Measurements from ENCODE around the gene LIN52.

The LIN52 gene

GRCh38 chr14:74194506-74195274, 109.9 kb downstream of the LIN52 start:
- DNase-seq (ENCODE audit: low spot score): no peak

DNA sequence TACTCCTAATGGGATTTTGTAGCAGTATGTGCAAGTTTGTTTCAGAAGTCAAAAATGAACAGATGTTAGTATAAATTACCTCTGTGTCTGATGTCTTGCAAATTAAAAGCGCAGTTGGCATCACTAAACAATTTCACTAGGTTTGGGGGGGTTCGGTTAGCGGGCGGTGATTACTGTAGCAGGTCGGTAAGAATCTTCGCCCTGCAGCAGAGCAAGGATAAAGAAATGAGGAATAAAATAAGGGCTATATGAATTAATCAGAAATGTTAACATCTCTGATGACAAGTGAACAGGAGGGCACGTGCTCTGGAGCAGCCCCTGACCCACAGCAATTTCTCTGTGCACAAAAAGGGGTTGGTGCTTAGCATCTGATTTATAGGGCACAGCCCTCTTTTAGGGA, 110.9 kb downstream of the LIN52 start:
- no peak for DNase-seq (ENCODE audit: low spot score)

DNA sequence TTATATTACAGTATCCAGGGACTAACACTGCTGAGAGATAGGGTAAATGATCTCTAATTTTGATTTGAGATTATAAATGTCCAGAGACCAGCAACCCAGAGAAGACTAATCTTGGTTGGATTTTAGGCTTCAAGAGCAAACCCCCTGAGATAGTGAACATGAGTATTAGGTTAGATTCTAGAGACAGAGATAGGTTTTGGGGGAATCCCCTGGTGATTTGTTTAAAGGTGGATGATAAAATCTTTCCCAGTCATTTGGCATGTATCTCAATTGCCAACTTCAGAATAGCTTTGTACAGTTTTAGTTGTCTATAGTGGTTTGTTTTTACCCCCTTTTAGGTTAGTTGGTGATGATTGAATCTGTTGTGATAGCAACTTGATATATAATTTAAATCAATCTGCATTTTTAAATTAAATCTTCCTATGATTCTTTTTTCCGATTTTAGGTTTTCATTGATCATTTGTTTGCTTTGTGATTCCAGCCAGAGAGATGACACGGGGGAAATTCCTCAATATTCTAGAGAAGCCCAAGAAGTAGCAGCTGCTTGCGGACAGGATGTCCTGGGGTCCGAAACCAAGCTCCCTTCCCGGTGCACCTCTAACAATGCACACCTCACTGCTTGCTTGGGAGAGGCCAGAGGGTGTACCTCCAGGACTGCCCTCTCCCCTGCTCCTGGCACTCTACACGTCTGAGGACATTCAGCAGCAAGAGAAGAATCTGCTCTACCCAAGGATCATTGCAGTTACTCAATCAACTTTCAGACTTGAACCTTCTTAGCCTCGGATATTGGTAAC, 113.9 kb downstream of the LIN52 start:
- no peak for DNase-seq (ENCODE audit: low spot score)

- DNase-seq (ENCODE audit: low spot score): no peak
Observed at GRCh38 chr14:74202113-74202512, 117.4 kb downstream of the LIN52 start.

DNA sequence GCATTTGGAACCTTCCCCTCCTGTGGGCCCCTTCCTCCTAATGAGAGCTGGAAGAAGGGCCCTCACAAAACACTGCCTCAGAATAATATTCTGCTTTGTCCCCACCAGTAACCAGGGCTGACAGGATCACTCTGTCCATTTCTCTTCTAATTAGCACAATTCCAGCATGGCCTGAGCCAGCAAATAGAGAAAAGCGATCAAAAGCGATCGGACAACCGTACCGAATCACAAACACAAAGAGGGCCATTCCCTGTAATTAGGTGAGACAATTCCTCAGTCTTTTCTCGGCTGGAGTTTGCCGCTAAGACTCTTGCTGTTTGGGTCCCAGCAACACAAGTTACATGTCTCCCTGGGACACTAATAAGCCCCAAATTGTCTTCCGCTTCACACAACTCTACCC, 118.9 kb downstream of the LIN52 start:
- peak; percentile 51 for DNase-seq (ENCODE audit: low spot score)

GRCh38 chr14:74204491-74204890, 119.7 kb downstream of the LIN52 start:
- DNase-seq (ENCODE audit: low spot score): peak; percentile 36

DNA sequence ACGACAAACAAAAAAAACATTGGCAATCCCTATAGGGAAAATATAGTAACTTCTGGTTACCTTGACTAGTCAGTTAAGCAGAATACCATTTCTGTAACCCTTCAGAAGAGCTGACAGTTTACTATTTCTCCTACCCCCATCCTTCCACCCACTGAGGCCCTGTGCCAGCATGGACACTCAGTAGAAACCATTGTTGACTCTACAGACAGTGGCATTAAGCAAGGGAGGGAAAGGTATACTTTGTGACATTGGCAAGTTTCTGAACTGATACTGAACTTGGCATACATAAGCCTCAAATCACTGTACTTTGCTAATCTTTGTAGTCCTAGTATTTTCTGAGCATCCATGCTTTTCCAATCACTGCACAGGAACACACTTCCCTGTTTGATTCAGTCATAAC, 121.1 kb downstream of the LIN52 start:
- DNase-seq (ENCODE audit: low spot score): no peak

GRCh38 chr14:74207943-74208342, 123.2 kb downstream of the LIN52 start:
- DNase-seq (ENCODE audit: low spot score): no peak

GRCh38 chr14:74208642-74209041, 123.9 kb downstream of the LIN52 start:
- DNase-seq (ENCODE audit: low spot score): no peak

GRCh38 chr14:74211945-74212580, 127.3 kb downstream of the LIN52 start:
- DNase-seq (ENCODE audit: low spot score): no peak

DNA sequence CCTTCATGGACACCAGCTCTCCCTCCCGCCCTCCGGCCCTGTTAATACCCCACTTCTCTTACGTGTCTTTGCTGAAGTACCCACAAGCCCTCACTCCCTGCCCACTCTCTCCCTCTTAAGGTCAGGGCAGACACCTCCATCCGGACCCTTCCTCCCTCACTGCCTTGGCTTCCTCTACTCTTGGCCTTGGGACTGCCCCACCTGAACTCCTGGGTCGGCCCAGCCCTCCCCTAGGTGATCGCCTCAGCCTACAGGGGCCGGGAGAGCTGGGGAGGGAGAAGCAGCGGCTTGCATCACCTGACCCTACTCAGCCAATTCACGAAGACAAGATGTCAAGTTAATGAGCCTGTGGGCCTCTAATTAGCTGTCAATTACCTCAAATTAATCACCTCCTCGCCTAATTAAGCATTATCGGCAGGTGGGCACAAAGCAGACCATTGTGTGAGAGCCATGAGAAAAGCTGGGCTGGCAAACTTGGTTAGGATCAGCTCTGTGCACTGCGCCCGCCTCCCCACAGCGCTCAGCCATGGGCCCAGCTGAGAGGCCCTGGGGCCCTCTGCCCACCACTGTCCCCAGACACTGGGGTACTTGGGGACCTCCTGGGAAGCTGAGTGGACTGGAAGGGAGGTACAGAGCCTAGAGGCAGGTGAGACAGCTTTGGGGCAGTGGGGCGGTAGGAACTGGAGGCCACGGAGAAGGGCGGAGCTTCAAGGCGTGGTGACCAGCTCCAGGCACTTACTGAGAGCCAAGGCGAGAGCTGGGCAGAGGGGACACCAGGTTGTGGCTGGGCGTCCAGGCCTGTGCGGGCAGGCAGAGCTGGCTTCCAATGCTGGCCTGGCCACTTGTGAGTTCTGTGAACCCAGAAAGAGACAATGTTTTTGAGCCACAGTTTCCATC, 129.4 kb downstream of the LIN52 start:
- DNase-seq (ENCODE audit: low spot score): no peak

DNA sequence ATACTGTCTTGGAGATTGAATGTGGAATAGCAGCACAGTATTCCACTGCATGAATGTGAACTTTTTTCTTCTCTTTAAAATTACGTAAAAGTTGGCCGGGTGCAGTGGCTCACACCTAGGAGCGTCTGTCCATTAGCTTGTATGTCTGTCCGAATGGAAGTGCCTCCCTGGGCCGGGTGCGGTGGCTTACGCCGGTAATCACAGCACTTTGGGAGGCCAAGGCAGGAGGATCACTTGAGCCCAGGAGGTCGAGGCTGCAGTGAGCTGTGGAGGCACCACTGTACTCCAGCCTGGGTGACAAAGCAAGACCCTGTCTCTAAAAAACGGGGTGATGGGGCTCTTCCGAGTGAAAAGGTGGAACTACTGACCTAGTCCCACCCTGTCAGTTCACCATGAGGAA, 131.9 kb downstream of the LIN52 start:
- DNase-seq (ENCODE audit: low spot score): no peak

DNA sequence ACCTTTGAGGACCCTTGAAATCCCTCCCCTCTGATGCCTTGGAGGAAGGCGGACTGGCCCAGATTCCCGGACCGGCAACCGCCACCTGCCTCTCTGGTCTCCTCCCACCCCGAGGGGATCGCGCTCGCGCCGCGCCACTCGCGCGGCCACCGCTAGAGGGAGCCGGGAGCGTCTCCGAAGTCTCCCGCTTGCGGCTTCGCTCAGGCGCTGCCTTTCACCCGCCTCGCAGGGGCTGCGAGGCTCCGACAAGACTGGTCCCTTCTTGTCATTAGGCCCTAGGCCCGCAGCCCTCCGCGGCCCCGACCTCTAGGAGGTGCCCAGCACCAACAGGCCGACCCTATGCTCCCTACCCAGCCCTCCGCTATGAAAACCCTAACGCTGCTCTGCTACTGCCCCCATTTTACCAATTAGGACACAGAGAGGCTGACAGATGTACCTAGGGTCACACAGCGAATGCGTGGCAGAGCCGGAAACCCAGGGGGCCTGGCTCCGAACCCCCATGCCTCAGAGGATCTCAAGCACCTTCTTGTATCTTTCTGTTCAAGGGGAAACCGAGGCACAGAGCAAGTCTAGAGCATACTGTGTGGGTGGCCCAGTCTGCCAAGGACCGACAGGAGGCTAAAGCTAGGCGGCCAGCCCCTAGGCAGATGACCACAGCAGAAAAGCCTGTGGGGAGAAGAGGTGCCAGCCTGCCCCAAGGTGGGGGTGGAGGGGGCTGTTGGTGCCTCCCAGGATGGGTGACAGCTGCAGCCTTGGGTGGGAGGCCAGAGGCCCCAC, 133.1 kb downstream of the LIN52 start:
- peak; percentile 56 for DNase-seq (ENCODE audit: low spot score)

GRCh38 chr14:74218462-74218861, 133.7 kb downstream of the LIN52 start:
- no peak for DNase-seq (ENCODE audit: low spot score)

- DNase-seq (ENCODE audit: low spot score): no peak
Observed at GRCh38 chr14:74219277-74220205, 134.8 kb downstream of the LIN52 start.

DNA sequence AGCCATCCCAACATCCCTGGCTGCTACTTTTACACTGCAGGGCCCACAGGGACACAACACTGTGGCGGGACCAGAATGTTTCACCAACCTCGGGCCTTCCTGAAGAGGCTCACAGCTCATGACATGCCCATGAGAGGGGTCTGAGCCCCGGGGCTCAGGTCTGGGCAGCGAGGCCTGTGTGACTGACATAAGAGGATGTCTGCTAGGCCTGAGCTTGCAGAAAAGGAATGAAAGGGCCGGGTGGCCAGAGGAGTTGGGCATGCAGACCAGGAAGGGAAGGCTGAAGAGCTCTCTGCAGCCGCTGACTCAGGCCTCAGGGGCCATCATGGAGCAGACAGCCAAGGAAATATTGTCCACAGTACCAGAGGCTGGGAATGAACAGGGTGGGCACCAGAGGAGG, 136.2 kb downstream of the LIN52 start:
- DNase-seq (ENCODE audit: low spot score): no peak

GRCh38 chr14:74221741-74222140, 137.0 kb downstream of the LIN52 start:
- DNase-seq (ENCODE audit: low spot score): no peak

- DNase-seq (ENCODE audit: low spot score): no peak
Observed at GRCh38 chr14:74223016-74223415, 138.3 kb downstream of the LIN52 start.

GRCh38 chr14:74231784-74232183, 147.0 kb downstream of the LIN52 start:
- DNase-seq (ENCODE audit: low spot score): no peak

DNA sequence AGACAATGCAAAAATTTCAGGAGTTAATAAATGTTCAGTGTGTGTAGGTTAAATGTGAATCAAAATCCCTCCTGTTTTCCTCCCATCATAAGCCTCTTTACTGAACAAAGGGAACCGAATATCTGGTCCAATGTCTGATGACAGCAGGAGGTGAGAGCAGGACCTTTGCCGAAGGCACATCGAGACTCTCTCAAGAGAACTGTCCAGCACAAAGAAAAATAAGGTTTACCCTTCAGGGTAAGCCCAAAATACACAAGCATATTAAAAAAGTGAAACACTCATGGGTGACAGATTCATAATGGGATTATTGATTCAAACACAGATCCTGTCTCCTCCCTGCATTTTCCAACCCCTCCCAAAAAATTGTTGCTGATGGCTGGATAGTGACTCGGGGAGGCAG, 150.3 kb downstream of the LIN52 start:
- no peak for DNase-seq (ENCODE audit: low spot score)
